ENCODE results near the gene EPB41L4B.
"Not testable (repeated sequence)": the region's sequence is repeated elsewhere in the genome, so short reads cannot be mapped to it uniquely, and the experiment has no call there.

Gene EPB41L4B

GRCh38 chr9:109297899-109298298 is 23.0 kb downstream of the EPB41L4B start:
- DNase-seq (ENCODE audit: low spot score): no peak

- DNase-seq (ENCODE audit: low spot score): no peak
Measured at GRCh38 chr9:109295221-109296130, 25.4 kb downstream of the EPB41L4B start.

GRCh38 chr9:109290385-109290784 is 30.5 kb downstream of the EPB41L4B start:
- DNase-seq (ENCODE audit: low spot score): no peak

DNA sequence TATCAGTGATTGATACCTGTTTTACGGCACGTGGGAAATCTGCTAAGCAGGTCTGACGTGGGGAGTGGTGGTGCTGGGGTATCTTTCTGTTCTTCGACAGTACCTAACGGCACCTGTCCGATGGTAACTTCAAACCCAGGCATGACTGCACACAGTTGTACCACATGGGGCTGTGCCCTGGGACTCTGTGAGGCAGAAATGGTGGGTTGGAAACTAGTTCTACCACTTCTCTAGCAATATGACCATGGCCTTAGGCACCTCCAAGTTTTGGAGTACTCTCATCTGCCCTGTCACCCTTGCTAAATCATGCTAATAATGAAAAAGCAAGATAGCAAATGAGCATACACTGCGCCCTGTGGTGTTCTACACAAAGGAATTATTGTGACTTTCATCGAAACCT is 30.9 kb downstream of the EPB41L4B start:
- DNase-seq (ENCODE audit: low spot score): no peak

- DNase-seq (ENCODE audit: low spot score): no peak
Measured at GRCh38 chr9:109289186-109289585, 31.7 kb downstream of the EPB41L4B start.

DNA sequence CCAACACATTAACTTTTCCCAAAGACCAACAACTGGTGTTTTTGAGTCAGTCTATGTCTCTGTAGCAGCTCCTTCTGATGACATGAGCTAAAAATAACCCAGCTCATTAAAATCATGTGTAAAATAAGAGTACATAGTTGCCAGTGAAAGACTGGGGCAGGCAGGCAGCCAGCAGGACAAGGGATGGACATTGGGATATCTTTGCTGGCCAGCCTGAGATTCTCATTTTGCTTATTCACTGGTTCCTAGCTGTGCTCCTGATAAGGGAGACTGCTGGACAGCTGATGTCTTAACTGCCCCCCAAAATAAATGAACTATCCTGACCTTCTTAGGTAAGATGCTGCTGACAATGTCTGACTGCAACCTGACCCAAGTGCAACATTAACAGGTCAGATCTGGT is 33.9 kb downstream of the EPB41L4B start:
- DNase-seq (ENCODE audit: low spot score): no peak

GRCh38 chr9:109286571-109286977 is 34.3 kb downstream of the EPB41L4B start:
- DNase-seq (ENCODE audit: low spot score): no peak

GRCh38 chr9:109283672-109284071 is 37.2 kb downstream of the EPB41L4B start:
- not testable (repeated sequence) for DNase-seq (ENCODE audit: low spot score)

GRCh38 chr9:109283012-109283411 is 37.8 kb downstream of the EPB41L4B start:
- no peak for DNase-seq (ENCODE audit: low spot score)

- no peak for DNase-seq (ENCODE audit: low spot score)
Measured at GRCh38 chr9:109282302-109282701, 38.6 kb downstream of the EPB41L4B start.

DNA sequence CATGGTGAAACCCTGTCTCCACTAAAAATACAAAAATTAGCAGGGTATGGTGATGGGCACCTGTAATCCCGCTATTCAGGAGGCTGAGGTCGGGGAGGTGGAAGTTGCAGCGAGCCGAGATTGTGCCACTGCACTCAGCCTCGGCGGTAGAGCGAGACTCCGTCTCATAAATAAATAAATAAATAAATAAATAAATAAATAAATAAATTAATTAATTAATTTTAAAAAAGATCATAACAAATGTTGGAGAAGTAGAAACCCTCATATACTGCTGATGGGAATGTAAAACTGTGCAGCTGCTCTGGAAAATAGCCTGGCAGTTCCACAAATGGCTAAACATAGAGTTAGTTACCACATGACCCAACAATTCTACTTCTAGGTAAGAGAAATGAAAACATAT is 39.3 kb downstream of the EPB41L4B start:
- no peak for DNase-seq (ENCODE audit: low spot score)

- no peak for DNase-seq (ENCODE audit: low spot score)
Measured at GRCh38 chr9:109278848-109279247, 42.0 kb downstream of the EPB41L4B start.

DNA sequence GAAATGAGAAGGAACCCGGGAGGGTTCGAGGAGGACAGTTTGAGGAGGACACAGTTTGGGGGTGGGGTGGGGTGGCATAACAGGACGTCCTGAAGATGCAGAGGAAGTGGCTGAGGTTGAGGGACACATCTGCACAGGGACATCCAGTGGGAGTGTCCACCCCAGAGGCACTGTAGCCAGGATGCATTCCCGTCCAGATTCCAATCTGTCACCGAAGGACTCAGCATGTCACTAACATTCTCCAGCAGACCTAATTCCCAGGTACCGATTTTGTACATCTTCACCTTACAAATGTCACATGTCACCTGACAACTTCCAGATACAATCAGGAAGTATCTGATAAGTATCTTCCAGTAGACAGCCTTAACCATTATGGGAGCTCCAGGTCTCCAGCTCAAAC is 42.6 kb downstream of the EPB41L4B start:
- no peak for DNase-seq (ENCODE audit: low spot score)

- no peak for DNase-seq (ENCODE audit: low spot score)
Measured at GRCh38 chr9:109277451-109277850, 43.4 kb downstream of the EPB41L4B start.

DNA sequence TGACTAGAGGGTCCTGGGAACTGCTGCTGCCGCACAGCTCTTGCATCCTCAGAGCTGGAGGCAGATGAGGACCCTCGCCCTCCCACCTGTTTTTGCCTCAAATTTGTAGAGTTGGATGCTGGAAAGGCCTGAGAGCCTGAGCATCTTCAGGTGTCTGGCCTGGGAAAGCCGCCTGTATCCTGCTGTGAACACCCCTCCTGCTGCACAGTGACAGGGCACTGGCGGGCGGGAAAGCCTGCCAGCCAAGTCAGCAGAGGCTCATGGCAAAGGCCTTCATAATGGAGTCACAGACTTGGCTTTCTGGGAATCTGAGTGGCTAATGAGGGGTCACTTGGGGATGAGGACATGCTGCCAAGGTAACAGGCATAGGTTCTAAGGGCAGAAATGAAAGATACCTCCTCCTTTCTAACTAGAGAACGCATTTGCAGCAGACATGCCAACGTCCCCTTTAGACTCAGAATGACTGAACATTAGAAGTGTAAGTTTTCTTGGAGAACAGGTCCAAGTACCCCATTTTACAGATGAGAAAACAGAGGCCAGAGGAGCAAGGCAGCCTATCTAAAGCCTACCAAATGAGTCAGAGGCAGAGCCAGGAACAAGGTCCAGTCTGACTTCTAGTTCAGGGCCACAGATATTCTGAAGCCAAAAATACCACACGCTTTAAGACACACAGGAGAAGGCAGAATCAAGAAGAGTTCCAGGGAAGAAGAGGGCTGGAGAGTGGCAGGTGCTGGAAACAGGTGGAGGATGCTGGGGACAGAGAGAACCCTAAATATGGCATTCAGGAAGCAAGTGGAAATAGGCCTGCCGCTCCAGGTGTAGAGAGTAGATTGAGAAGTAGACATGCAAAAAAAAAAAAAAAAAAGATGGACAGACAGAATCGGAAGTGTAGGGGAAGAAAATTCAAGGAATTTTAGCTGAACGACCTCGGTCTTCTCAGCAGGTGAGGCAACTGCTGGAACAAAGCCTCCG is 44.1 kb downstream of the EPB41L4B start:
- no peak for DNase-seq (ENCODE audit: low spot score)

DNA sequence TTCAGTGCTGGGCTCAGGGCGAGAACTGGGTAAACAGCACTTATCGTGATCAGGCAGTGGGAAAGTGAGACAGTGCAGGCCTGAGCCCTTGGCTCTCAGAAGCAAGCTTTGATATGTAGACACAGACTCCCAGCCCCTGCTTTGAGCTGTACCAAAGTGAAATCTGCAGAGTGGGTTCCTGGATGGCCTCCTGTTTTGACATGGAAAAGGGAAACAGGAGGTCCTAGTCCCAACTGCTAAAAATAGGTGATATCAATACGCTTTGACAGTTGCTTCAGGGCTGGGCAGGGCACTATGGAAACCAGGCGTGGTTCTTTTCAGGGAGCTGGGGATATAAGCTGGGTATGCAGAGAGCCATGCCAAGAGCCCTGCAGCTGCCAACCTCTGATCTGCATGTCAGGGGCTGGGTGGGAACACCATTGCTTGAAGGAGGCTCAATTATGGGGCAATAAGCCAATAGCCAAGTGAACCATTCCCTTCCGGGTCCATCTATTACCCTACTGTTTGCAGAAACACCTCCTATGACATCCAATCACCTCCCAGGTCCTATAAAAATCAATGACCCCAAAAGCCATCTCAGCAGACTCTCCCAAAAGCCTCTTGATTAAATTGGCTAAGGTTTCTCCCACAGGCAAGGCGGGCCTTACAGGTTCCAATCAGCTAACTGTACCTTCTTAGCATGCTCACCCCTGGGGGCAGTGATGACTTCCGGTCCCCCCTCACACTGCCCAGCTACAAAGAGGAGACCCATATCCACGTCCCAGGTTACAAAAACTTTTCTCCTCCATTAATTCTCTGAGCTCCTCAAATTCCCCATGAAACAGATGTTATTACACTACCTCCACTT is 45.8 kb downstream of the EPB41L4B start:
- no peak for DNase-seq (ENCODE audit: low spot score)

GRCh38 chr9:109273869-109274268 is 47.0 kb downstream of the EPB41L4B start:
- DNase-seq (ENCODE audit: low spot score): no peak

DNA sequence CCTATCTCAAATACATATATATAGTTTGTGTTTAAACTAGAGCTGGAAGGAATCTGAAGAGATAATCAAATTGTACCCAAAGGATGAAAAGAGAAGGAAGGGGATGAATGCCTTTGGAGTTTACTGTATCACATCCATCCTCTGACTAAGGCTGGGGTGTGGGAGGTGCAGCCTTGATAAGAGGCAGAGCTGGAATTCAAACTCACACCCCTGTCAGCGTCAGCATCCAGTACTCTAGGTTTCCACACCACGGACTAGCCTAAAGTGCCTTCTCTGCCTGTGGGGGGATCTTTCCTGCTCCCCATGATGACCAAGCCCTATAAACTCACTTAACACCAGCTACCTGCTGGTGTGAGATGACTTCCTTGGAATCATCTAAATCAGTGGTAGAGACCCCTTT is 48.1 kb downstream of the EPB41L4B start:
- no peak for DNase-seq (ENCODE audit: low spot score)

- no peak for DNase-seq (ENCODE audit: low spot score)
Measured at GRCh38 chr9:109272045-109272444, 48.8 kb downstream of the EPB41L4B start.

- DNase-seq (ENCODE audit: low spot score): no peak
Measured at GRCh38 chr9:109270971-109271925, 49.6 kb downstream of the EPB41L4B start.

GRCh38 chr9:109270441-109270840 is 50.4 kb downstream of the EPB41L4B start:
- DNase-seq (ENCODE audit: low spot score): no peak
